ENCODE data around the gene TFDP1.
A peak's percentile ranks its signal among the peaks of the same experiment; 100 is the strongest.

Gene TFDP1

GRCh38 chr13:113609616-113610015 lies 25.1 kb downstream of the TFDP1 start:
- H3K27me3 ChIP-seq (ENCODE audit: control insufficient read depth, insufficient read depth, low read length), result no peaks in the 10 kb centered on the region
- H3K27ac ChIP-seq (ENCODE audit: low read depth, low read length), result no peak overlapping the region
- H3K4me1 ChIP-seq (ENCODE audit: control insufficient read depth, insufficient read depth, low read length), result no peaks in the 10 kb centered on the region
- H3K9me3 ChIP-seq (ENCODE audit: control insufficient read depth, insufficient read depth, low read length), result no peaks in the 10 kb centered on the region
- H3K4me3 ChIP-seq (ENCODE audit: low read depth, low read length), result no peak overlapping the region
- peaks cover 41% of the 10 kb centered on the region for H3K36me3 ChIP-seq (ENCODE audit: control insufficient read depth, insufficient read depth, low read length)
- H3K9ac ChIP-seq (ENCODE audit: low read depth, low read length), result no peak overlapping the region

GRCh38 chr13:113610266-113610665 lies 25.7 kb downstream of the TFDP1 start:
- Histone ChIP-seq H3K4me3 (ENCODE audit: low read depth, low read length) (no peak overlapping the region), H3K4me1 (ENCODE audit: control insufficient read depth, insufficient read depth, low read length) (no peaks in the 10 kb centered on the region), H3K9me3 (ENCODE audit: control insufficient read depth, insufficient read depth, low read length) (no peaks in the 10 kb centered on the region), H3K27me3 (ENCODE audit: control insufficient read depth, insufficient read depth, low read length) (no peaks in the 10 kb centered on the region), H3K27ac (ENCODE audit: low read depth, low read length) (no peak overlapping the region), H3K9ac (ENCODE audit: low read depth, low read length) (no peak overlapping the region), H3K36me3 (ENCODE audit: control insufficient read depth, insufficient read depth, low read length) (peaks cover 48% of the 10 kb centered on the region)

GRCh38 chr13:113611996-113612395 lies 27.4 kb downstream of the TFDP1 start:
- no peaks in the 10 kb centered on the region for H3K27me3 ChIP-seq (ENCODE audit: control insufficient read depth, insufficient read depth, low read length)
- peaks cover 10% of the 10 kb centered on the region for H3K4me1 ChIP-seq (ENCODE audit: control insufficient read depth, insufficient read depth, low read length)
- H3K9ac ChIP-seq (ENCODE audit: low read depth, low read length), result no peak overlapping the region
- H3K9me3 ChIP-seq (ENCODE audit: control insufficient read depth, insufficient read depth, low read length), result no peaks in the 10 kb centered on the region
- no peak overlapping the region for H3K4me3 ChIP-seq (ENCODE audit: low read depth, low read length)
- no peak overlapping the region for H3K27ac ChIP-seq (ENCODE audit: low read depth, low read length)
- H3K36me3 ChIP-seq (ENCODE audit: control insufficient read depth, insufficient read depth, low read length), result peaks cover 39% of the 10 kb centered on the region

GRCh38 chr13:113612607-113613006 lies 28.1 kb downstream of the TFDP1 start:
- Histone ChIP-seq H3K36me3 (ENCODE audit: control insufficient read depth, insufficient read depth, low read length) (peaks cover 33% of the 10 kb centered on the region), H3K9ac (ENCODE audit: low read depth, low read length) (no peak overlapping the region), H3K27ac (ENCODE audit: low read depth, low read length) (no peak overlapping the region)

GRCh38 chr13:113613789-113614379 lies 29.3 kb downstream of the TFDP1 start:
- no peaks in the 10 kb centered on the region for H3K9me3 ChIP-seq (ENCODE audit: control insufficient read depth, insufficient read depth, low read length)
- H3K9ac ChIP-seq (ENCODE audit: low read depth, low read length), result no peak overlapping the region
- no peak overlapping the region for H3K4me3 ChIP-seq (ENCODE audit: low read depth, low read length)
- H3K4me1 ChIP-seq (ENCODE audit: control insufficient read depth, insufficient read depth, low read length), result peaks cover 17% of the 10 kb centered on the region
- no peak overlapping the region for H3K27ac ChIP-seq (ENCODE audit: low read depth, low read length)
- H3K36me3 ChIP-seq (ENCODE audit: control insufficient read depth, insufficient read depth, low read length), result peaks cover 28% of the 10 kb centered on the region
- H3K27me3 ChIP-seq (ENCODE audit: control insufficient read depth, insufficient read depth, low read length), result no peaks in the 10 kb centered on the region

More at GRCh38 chr13:113612607-113613006, 28.1 kb downstream of the TFDP1 start:
- Histone ChIP-seq H3K4me3 (ENCODE audit: low read depth, low read length) (no peak overlapping the region), H3K27me3 (ENCODE audit: control insufficient read depth, insufficient read depth, low read length) (no peaks in the 10 kb centered on the region), H3K9me3 (ENCODE audit: control insufficient read depth, insufficient read depth, low read length) (no peaks in the 10 kb centered on the region), H3K4me1 (ENCODE audit: control insufficient read depth, insufficient read depth, low read length) (peaks cover 13% of the 10 kb centered on the region)

- peak overlapping the region; percentile 79 for H3K27ac ChIP-seq (ENCODE audit: low read depth, low read length)
- H3K36me3 ChIP-seq (ENCODE audit: control insufficient read depth, insufficient read depth, low read length), result peaks cover 20% of the 10 kb centered on the region
- no peak overlapping the region for H3K4me3 ChIP-seq (ENCODE audit: low read depth, low read length)
- peak overlapping the region; percentile 15; the same call in 1 of the 2 replicates for H3K9ac ChIP-seq (ENCODE audit: low read depth, low read length)
- H3K4me1 ChIP-seq (ENCODE audit: control insufficient read depth, insufficient read depth, low read length), result peaks cover 17% of the 10 kb centered on the region
- H3K9me3 ChIP-seq (ENCODE audit: control insufficient read depth, insufficient read depth, low read length), result no peaks in the 10 kb centered on the region
- H3K27me3 ChIP-seq (ENCODE audit: control insufficient read depth, insufficient read depth, low read length), result no peaks in the 10 kb centered on the region
These were observed 31.8 kb downstream of the TFDP1 start for GRCh38 chr13:113616281-113616906.

GRCh38 chr13:113616991-113617749 lies 32.6 kb downstream of the TFDP1 start:
- Histone ChIP-seq H3K27ac (ENCODE audit: low read depth, low read length) (peak overlapping the region; percentile 79), H3K9ac (ENCODE audit: low read depth, low read length) (peak overlapping the region; percentile 15; the same call in 1 of the 2 replicates), H3K36me3 (ENCODE audit: control insufficient read depth, insufficient read depth, low read length) (peaks cover 14% of the 10 kb centered on the region), H3K4me3 (ENCODE audit: low read depth, low read length) (no peak overlapping the region), H3K9me3 (ENCODE audit: control insufficient read depth, insufficient read depth, low read length) (no peaks in the 10 kb centered on the region), H3K27me3 (ENCODE audit: control insufficient read depth, insufficient read depth, low read length) (no peaks in the 10 kb centered on the region), H3K4me1 (ENCODE audit: control insufficient read depth, insufficient read depth, low read length) (peaks cover 17% of the 10 kb centered on the region)

- H3K36me3 ChIP-seq (ENCODE audit: control insufficient read depth, insufficient read depth, low read length), result peaks cover 16% of the 10 kb centered on the region
- H3K9ac ChIP-seq (ENCODE audit: low read depth, low read length), result no peak overlapping the region
- no peak overlapping the region for H3K4me3 ChIP-seq (ENCODE audit: low read depth, low read length)
- H3K9me3 ChIP-seq (ENCODE audit: control insufficient read depth, insufficient read depth, low read length), result no peaks in the 10 kb centered on the region
- H3K27ac ChIP-seq (ENCODE audit: low read depth, low read length), result no peak overlapping the region
- H3K4me1 ChIP-seq (ENCODE audit: control insufficient read depth, insufficient read depth, low read length), result peaks cover 17% of the 10 kb centered on the region
- no peaks in the 10 kb centered on the region for H3K27me3 ChIP-seq (ENCODE audit: control insufficient read depth, insufficient read depth, low read length)
These were observed 33.4 kb downstream of the TFDP1 start for GRCh38 chr13:113617961-113618360.

GRCh38 chr13:113618455-113618854 lies 33.9 kb downstream of the TFDP1 start:
- no peaks in the 10 kb centered on the region for H3K27me3 ChIP-seq (ENCODE audit: control insufficient read depth, insufficient read depth, low read length)
- H3K36me3 ChIP-seq (ENCODE audit: control insufficient read depth, insufficient read depth, low read length), result peaks cover 21% of the 10 kb centered on the region
- H3K4me1 ChIP-seq (ENCODE audit: control insufficient read depth, insufficient read depth, low read length), result peaks cover 17% of the 10 kb centered on the region
- H3K4me3 ChIP-seq (ENCODE audit: low read depth, low read length), result no peak overlapping the region
- no peak overlapping the region for H3K9ac ChIP-seq (ENCODE audit: low read depth, low read length)
- H3K9me3 ChIP-seq (ENCODE audit: control insufficient read depth, insufficient read depth, low read length), result no peaks in the 10 kb centered on the region
- H3K27ac ChIP-seq (ENCODE audit: low read depth, low read length), result no peak overlapping the region

- peaks cover 17% of the 10 kb centered on the region for H3K4me1 ChIP-seq (ENCODE audit: control insufficient read depth, insufficient read depth, low read length)
- H3K4me3 ChIP-seq (ENCODE audit: low read depth, low read length), result no peak overlapping the region
- H3K9me3 ChIP-seq (ENCODE audit: control insufficient read depth, insufficient read depth, low read length), result no peaks in the 10 kb centered on the region; the same call in 1 of the 2 replicates
- H3K9ac ChIP-seq (ENCODE audit: low read depth, low read length), result no peak overlapping the region
- peaks cover 27% of the 10 kb centered on the region for H3K36me3 ChIP-seq (ENCODE audit: control insufficient read depth, insufficient read depth, low read length)
- H3K27me3 ChIP-seq (ENCODE audit: control insufficient read depth, insufficient read depth, low read length), result no peaks in the 10 kb centered on the region
- H3K27ac ChIP-seq (ENCODE audit: low read depth, low read length), result no peak overlapping the region
These were observed 35.7 kb downstream of the TFDP1 start for GRCh38 chr13:113620036-113620796.
